Testis (tissue), 2 donors: ENCODE measurements around the gene FILIP1L.

Source experiments
- CTCF ChIP-seq, 3 experiments: fragments of 450-650 bp in 2 of 3; fragments of 200-600 bp in 1 of 3; sonication (generic) in 1 of 3; IDR thresholded peaks; one replicate each; pipeline ENCODE4 v1.5.1; 2016 to 2019; ENCODE audit warnings: antibody characterized with exemption in 3 of 3, mild to moderate bottlenecking in 2 of 3, moderate library complexity in 1 of 3
- POLR2A ChIP-seq: fragments of 450-650 bp; IDR thresholded peaks from one replicate; pipeline ENCODE4 v1.6.1; 2017; ENCODE audit warnings: antibody characterized with exemption, mild to moderate bottlenecking, moderate library complexity

- TF ChIP-seq POLR2A (no peak), CTCF (IDR thresholded peaks at IDR 0.05) (no peak)
Measured at GRCh38 chr3:100154171-100154570, 39.9 kb upstream of the FILIP1L start.
